ENCODE measurements around the gene ANGPT4.

Gene ANGPT4

DNA sequence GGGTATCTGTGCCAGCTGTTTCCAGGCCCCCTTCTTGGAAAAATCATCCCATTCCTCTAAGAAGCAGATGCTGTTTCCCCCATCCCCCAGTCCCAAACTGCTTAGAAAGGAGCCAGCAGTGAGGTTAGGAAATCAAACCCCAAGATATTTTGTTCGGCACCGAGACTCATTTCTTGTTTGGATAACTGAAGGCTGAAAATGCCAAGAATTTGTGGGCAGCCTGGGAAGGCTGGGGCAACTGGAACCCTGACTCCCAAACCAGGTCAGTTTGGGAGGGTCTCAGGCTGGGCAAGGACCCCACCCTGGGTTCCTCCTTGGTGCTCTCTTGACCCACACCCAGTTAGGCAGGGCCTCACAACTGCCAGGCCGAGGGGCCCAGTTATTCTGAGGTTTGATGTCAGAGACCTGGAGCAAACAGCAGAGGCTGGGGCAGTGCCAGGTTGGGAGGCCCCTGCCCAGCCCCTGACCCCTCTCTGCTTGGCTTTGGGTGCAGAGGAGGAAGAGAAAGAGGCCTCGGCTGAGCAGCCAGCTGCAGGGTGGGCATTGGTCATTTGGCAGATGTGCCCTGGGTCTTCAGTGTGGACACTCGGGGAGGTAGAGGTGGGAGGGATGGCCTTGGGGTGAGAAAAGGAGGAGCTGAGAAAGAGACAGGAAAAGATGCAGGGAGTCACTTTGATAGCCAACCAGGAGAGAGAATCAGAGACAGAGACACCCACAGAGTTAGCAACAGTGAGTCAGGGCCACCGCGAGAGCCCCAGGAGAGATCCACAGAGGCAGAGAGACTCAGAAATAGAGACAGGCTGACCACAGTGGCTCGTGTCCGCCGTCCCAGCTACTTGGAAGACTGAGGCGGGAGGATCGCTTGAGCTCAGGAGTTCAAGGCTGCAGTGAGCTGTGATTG is 5.0 kb downstream of the ANGPT4 start:
- H3K4me2 ChIP-seq (ENCODE audit: low read depth, low read length, poor library complexity, severe bottlenecking): no peak overlapping the region
- H3K9me2 ChIP-seq (replicated peaks; ENCODE audit: insufficient read depth, low read length): no peaks in the 10 kb centered on the region
- no peak overlapping the region for H2AFZ ChIP-seq (ENCODE audit: low read depth, low read length, severe bottlenecking)
- TF ChIP-seq, protein P1, sequence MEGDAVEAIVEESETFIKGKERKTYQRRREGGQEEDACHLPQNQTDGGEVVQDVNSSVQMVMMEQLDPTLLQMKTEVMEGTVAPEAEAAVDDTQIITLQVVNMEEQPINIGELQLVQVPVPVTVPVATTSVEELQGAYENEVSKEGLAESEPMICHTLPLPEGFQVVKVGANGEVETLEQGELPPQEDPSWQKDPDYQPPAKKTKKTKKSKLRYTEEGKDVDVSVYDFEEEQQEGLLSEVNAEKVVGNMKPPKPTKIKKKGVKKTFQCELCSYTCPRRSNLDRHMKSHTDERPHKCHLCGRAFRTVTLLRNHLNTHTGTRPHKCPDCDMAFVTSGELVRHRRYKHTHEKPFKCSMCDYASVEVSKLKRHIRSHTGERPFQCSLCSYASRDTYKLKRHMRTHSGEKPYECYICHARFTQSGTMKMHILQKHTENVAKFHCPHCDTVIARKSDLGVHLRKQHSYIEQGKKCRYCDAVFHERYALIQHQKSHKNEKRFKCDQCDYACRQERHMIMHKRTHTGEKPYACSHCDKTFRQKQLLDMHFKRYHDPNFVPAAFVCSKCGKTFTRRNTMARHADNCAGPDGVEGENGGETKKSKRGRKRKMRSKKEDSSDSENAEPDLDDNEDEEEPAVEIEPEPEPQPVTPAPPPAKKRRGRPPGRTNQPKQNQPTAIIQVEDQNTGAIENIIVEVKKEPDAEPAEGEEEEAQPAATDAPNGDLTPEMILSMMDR (IDR thresholded peaks at IDR 0.05; ENCODE audit: insufficient read depth, low read length, poor library complexity, severe bottlenecking): no peak
- TF ChIP-seq EZH2phosphoT487 (conservative IDR thresholded peaks at IDR 0.05; ENCODE audit: low read length): no peak
- no peaks in the 10 kb centered on the region for H3F3A ChIP-seq (ENCODE audit: insufficient read depth)
- no peak overlapping the region for H3K4me3 ChIP-seq (ENCODE audit: insufficient read depth, low read length, poor library complexity, severe bottlenecking)
- H3K9me3 ChIP-seq (ENCODE audit: insufficient read depth, low read length): no peaks in the 10 kb centered on the region
- no peaks in the 10 kb centered on the region for H3K27me3 ChIP-seq (ENCODE audit: low read length)
- no peaks in the 10 kb centered on the region for H3K36me3 ChIP-seq (ENCODE audit: low read length)
- no peaks in the 10 kb centered on the region for H4K20me1 ChIP-seq (ENCODE audit: low read depth, low read length)
- no peak overlapping the region for H3K27ac ChIP-seq (ENCODE audit: low read depth, low read length)
- H3K9ac ChIP-seq (ENCODE audit: low read length): no peak overlapping the region
- no peaks in the 10 kb centered on the region for H3K79me2 ChIP-seq (ENCODE audit: insufficient read depth, low read length)

DNA sequence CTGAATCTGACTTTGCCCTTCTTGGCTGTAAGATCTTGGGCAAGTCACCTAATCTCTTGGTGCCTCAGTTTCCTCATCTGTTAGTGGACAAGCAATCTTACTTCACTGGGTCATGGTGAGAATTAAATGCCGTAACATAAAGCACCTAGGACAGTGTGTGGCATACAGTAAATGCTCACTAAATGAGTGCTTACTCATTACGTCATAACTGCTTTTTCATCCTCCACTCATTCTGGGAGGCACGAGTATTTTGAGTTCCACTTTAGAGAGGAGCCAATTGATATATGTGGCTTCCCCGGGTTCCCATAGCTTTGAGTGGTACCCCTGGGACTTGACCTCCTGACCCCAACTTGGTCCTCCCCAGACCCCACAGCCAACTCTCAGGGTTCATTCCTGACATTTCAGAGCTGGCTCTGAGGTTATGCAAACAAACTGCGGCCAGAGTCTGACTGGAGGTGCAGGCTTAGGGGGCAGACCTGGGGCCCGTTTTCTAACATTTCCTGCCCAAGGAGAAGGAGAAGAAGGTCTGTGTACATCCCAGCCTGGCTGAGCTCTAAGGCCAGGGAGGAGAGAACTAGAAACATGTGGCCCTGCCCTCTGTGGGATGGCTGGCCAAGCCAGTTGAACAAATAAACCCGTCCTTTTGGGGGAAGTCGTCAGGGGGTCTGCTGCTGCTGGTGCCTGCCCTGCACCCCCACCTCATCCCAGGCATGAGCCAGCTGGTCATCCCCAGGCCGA is 5.8 kb downstream of the ANGPT4 start:
- H3K9me3 ChIP-seq (ENCODE audit: insufficient read depth, low read length): no peaks in the 10 kb centered on the region
- H3K36me3 ChIP-seq (ENCODE audit: low read length): no peaks in the 10 kb centered on the region
- no peak for TF ChIP-seq EZH2phosphoT487 (conservative IDR thresholded peaks at IDR 0.05; ENCODE audit: low read length)
- TF ChIP-seq, protein P1 (IDR thresholded peaks at IDR 0.05; ENCODE audit: insufficient read depth, low read length, poor library complexity, severe bottlenecking): no peak
- H3K9me2 ChIP-seq (replicated peaks; ENCODE audit: insufficient read depth, low read length): no peaks in the 10 kb centered on the region
- H3F3A ChIP-seq (ENCODE audit: insufficient read depth): no peaks in the 10 kb centered on the region
- no peaks in the 10 kb centered on the region for H4K20me1 ChIP-seq (ENCODE audit: low read depth, low read length)
- no peak overlapping the region for H3K4me3 ChIP-seq (ENCODE audit: insufficient read depth, low read length, poor library complexity, severe bottlenecking)
- H3K79me2 ChIP-seq (ENCODE audit: insufficient read depth, low read length): no peaks in the 10 kb centered on the region
- H3K27ac ChIP-seq (ENCODE audit: low read depth, low read length): no peak overlapping the region
- H3K27me3 ChIP-seq (ENCODE audit: low read length): no peaks in the 10 kb centered on the region
- no peak overlapping the region for H3K9ac ChIP-seq (ENCODE audit: low read length)
- no peak overlapping the region for H2AFZ ChIP-seq (ENCODE audit: low read depth, low read length, severe bottlenecking)
- H3K4me2 ChIP-seq (ENCODE audit: low read depth, low read length, poor library complexity, severe bottlenecking): no peak overlapping the region

- H4K20me1 ChIP-seq (ENCODE audit: low read depth, low read length): no peaks in the 10 kb centered on the region
- no peak overlapping the region for H2AFZ ChIP-seq (ENCODE audit: low read depth, low read length, severe bottlenecking)
- no peak overlapping the region for H3K9ac ChIP-seq (ENCODE audit: low read length)
- no peaks in the 10 kb centered on the region for H3K9me3 ChIP-seq (ENCODE audit: insufficient read depth, low read length)
- H3F3A ChIP-seq (ENCODE audit: insufficient read depth): no peaks in the 10 kb centered on the region
- H3K27ac ChIP-seq (ENCODE audit: low read depth, low read length): no peak overlapping the region
- no peak for TF ChIP-seq EZH2phosphoT487 (conservative IDR thresholded peaks at IDR 0.05; ENCODE audit: low read length)
- TF ChIP-seq, protein P1 (IDR thresholded peaks at IDR 0.05; ENCODE audit: insufficient read depth, low read length, poor library complexity, severe bottlenecking): no peak
- no peak overlapping the region for H3K4me2 ChIP-seq (ENCODE audit: low read depth, low read length, poor library complexity, severe bottlenecking)
- no peaks in the 10 kb centered on the region for H3K27me3 ChIP-seq (ENCODE audit: low read length)
- no peaks in the 10 kb centered on the region for H3K79me2 ChIP-seq (ENCODE audit: insufficient read depth, low read length)
- H3K36me3 ChIP-seq (ENCODE audit: low read length): no peaks in the 10 kb centered on the region
- H3K4me3 ChIP-seq (ENCODE audit: insufficient read depth, low read length, poor library complexity, severe bottlenecking): no peak overlapping the region
- no peaks in the 10 kb centered on the region for H3K9me2 ChIP-seq (replicated peaks; ENCODE audit: insufficient read depth, low read length)
Measured at GRCh38 chr20:909641-910040, 6.5 kb downstream of the ANGPT4 start.

Measured in SU-DHL-6 (cell line).